ENCODE results near the gene CXorf49B. TPM values are rescaled to one million over a fixed set of nuclear protein-coding genes. Genes with fewer than 3 reads are reported as not detected.

Gene CXorf49B
- total RNA-seq (2022; extraction: Qiagen RNA extraction), result not detected in 5 replicates

DNA sequence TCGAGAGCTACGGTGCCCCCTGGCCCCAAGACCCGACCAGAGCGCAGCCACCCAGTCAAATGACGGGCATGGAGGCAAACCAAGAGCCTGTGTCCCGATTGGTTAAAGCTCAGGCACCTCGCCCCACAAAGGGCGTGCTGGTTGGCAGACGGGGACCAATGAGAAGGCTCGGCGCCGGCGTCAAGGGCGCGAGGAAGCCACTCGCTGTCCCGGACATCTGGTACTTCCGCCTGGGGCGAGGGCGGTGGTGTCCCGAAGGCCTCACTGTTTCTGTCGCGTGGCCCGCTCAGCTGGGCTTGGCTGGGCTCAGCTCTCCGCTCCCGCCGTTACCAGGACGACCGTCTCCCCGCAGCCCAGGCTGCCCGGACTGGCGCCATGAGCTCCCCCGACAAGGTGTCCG lies at the start of gene CXorf49B:
CXorf49B (plus strand) TSS at position 301 of the 400 bp plus-strand sequence; CDS start at position 376, 75 bp downstream.

DNA sequence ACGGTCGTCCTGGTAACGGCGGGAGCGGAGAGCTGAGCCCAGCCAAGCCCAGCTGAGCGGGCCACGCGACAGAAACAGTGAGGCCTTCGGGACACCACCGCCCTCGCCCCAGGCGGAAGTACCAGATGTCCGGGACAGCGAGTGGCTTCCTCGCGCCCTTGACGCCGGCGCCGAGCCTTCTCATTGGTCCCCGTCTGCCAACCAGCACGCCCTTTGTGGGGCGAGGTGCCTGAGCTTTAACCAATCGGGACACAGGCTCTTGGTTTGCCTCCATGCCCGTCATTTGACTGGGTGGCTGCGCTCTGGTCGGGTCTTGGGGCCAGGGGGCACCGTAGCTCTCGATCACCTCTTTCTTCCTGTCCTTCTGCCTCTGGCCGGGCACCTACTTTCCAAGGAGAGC lies 45.0 kb upstream of the CXorf49B start, which contains the start of gene CXorf49:
CXorf49 (minus strand) TSS at position 101 of the 400 bp plus-strand sequence. CDS start 134 bp downstream, outside the sequence.

Other genes with a start within 250 kb of the CXorf49B start
- 23.8 to 50.0 TPM (median 36.7 TPM) in 5 replicates for gene OGT, start 230.2 kb upstream of the CXorf49B start, total RNA-seq (2022; extraction: Qiagen RNA extraction)
- 1.4 to 2.4 TPM (median 1.9 TPM) in 5 replicates for gene GCNA, start 184.9 kb upstream of the CXorf49B start, total RNA-seq (2022; extraction: Qiagen RNA extraction)
- gene CXCR3, start 144.8 kb upstream of the CXorf49B start, total RNA-seq (2022; extraction: Qiagen RNA extraction), result 0.06 to 0.12 TPM (median 0.10 TPM) in 5 replicates
- gene CXorf49, start 45.1 kb upstream of the CXorf49B start, total RNA-seq (2022; extraction: Qiagen RNA extraction), result not detected in 5 replicates
- gene NHSL2, start 147.5 kb downstream of the CXorf49B start, total RNA-seq (2022; extraction: Qiagen RNA extraction), result 0.25 to 0.53 TPM (median 0.32 TPM) in 5 replicates